ENCODE measurements around the gene LRRFIP1.
"Not testable (repeated sequence)": the region's sequence is repeated elsewhere in the genome, so short reads cannot be mapped to it uniquely, and the experiment has no call there.

The LRRFIP1 gene

DNA sequence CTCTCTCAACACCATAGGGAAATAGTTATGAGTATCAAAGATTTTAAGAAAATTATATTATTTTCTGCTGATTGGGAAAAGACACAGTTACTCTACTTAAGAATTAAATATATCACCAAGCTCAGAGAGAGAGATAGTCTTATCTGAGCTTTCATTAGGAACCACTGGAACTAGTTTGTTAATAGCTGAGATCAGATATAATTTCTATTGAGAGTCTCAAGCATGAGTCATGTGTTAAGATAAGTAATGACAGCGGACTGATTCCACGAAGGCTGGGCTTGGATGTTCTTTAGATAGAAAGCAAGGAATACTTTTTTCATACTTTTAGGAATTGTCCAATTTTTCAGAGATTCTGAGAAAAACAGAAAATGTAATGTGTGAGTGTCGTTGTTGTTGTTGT lies 126.8 kb downstream of the LRRFIP1 start:
- DNase-seq: no peak

DNA sequence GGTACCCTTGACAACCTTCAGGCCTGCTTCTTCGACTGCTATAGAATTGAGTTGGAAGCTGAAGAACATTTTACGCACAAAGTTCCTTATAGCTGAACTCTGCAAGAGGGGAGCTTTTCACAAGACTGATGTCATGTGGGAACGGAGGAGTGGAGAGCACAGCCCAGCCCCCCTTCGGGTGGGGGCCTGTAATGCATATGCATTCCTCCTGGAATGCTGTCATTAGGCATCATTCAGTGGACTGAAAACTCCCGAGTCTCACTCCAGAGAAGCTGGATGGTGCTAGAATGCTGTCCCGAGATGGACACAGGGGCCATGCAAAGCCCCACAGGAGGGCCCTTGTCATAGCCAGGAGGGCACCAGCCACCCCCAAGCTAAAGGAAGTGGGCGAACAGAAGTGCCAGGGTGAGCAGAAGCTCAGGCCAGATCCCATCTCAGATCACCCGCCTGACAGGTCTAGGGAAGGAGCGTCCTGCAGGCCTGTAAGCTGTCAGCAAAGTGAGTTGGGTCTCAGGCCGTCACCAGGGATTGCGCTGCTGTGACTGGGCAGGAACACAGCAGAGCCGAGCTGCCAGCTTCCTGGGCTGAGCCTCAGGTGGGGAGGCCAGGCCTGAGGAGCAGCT lies 127.3 kb downstream of the LRRFIP1 start:
- DNase-seq: no peak

DNA sequence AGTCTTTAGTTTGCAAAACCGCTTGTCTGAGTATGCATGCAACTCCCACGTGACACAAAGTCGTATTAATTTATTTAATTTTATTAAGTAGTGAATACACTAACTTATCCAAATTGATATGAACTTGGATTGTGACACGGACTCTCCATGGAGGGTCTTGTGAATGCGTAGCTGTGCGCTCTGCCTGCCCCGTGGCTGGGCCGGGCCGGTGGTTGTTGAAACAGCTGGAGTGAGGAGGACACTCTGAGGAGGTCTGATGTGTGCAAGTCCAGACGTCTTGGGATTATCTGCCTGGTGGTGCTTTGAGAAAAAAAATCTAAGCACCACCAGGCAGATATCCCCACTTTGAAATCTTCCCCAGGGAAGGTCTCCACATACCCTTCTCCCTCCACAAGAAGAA lies 130.2 kb downstream of the LRRFIP1 start:
- DNase-seq: no peak

DNA sequence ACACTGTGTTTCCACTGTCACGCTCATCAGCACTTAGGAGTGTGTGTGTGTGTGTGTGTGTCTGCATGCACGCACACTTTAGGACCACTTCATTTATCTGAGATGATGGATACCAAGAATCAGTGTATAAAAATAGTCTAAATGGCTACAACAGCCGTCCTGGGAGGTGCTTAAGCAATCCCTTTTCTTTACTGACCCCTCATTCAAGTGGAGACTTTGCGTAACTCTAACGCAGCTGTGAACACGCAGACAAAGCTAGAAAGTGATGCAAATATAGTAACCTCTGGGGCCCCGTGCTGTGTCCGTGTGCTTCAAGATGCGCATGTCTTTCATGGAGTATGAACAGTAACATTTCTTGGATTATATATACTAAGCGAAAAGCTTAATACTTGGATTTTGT lies 130.8 kb downstream of the LRRFIP1 start:
- no peak for DNase-seq

DNA sequence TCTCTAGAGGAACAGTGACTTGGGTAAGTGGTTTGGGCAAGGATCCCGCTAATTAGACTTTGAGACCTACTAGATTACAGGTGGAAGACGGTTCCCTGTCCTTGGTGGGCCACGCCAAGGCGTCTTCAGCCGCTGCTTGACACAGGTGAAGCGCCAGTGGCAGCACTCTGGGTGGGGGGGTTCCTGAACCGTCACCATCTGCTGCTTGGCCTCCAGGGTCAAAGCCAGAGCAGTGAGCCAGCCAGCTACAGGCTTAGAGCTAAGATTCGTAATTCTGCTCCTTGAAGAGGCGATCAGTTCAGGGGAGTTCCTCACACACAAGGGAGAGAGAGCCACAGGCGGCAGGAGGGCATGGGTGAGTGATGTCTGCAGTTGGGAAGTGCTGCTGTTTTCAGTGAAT lies 131.8 kb downstream of the LRRFIP1 start:
- DNase-seq: no peak

DNA sequence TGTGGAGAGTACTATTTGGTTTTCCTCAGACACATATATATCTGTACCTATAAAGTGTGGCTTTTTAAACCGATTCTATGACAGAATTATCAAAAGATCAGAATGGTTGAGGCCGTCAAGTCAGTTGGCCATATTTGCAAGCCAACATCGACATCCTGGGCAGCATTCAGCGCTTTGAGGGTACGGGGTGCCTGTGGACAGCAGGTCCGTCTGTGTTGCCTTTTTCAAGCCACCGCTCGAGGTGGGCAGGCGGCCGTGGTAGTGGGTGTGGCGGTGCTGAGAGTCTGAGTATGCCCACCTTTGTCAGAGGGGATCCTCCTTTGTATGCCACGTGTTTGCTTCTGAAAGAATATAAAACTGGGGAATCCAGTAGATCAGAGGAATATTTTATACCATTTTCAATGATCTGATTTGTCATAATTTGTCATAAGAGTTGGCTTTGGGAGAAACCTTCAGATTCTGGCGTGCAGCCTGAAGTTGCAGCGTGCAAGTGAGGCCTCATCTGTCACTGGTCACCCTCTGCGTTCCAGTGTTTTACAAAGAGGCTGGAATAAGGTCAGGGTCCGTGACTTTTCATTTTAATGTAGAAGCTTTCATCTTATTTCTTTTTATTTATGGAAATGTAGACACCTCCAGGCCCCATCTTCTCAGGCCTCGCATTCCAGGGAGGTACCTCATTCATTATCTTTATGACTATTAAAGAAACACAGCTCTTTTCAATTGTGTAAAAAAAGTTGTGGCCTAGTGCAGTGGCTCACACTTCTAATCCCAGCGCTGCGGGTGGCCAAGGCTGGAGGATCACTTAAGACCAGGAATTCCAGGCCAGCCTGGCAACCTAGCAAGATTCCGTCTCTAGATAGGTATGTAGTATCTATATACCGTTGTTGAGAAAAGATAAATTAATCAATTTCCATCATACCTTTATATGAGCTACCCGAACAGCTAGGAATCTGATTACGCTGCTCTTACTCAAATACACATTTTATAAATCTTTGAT lies 133.4 kb downstream of the LRRFIP1 start:
- DNase-seq: no peak

DNA sequence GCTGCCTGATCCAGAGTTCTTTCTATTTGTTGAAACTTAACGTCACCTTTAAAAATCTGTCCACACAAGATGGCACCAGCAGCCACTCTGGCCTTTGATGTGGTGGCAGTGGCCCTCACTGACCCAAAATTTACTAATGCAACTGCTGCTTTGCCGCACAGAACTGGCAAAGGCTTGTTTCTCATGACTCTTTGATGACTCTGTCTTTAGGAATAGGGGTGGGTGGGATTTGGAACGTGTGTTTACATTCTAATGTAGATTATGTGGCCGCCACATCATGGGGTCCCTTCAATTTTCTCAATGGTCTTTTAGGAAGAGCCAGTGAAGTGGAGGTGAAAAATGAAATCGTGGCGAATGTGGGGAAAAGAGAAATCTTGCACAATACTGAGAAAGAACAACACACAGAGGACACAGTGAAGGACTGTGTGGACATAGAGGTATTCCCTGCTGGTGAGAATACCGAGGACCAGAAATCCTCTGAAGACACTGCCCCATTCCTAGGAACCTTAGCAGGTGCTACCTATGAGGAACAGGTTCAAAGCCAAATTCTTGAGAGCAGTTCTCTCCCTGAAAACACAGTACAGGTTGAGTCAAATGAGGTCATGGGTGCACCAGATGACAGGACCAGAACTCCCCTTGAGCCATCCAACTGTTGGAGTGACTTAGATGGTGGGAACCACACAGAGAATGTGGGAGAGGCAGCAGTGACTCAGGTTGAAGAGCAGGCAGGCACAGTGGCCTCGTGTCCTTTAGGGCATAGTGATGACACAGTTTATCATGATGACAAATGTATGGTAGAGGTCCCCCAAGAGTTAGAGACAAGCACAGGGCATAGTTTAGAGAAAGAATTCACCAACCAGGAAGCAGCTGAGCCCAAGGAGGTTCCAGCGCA lies 135.2 kb downstream of the LRRFIP1 start:
- not testable (repeated sequence) for DNase-seq

DNA sequence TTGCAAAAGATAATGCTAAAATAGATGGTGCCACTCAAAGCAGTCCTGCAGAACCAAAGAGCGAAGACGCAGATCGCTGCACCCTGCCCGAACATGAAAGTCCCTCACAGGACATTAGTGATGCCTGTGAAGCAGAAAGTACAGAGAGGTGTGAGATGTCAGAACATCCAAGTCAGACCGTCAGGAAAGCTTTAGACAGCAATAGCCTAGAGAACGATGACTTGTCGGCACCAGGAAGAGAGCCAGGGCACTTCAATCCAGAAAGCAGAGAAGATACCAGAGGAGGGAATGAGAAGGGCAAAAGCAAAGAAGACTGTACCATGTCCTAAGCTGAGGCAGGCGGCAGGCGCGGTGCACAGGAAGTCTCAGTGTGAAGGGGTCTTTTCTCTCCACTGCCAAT lies 136.4 kb downstream of the LRRFIP1 start:
- DNase-seq: no peak

DNA sequence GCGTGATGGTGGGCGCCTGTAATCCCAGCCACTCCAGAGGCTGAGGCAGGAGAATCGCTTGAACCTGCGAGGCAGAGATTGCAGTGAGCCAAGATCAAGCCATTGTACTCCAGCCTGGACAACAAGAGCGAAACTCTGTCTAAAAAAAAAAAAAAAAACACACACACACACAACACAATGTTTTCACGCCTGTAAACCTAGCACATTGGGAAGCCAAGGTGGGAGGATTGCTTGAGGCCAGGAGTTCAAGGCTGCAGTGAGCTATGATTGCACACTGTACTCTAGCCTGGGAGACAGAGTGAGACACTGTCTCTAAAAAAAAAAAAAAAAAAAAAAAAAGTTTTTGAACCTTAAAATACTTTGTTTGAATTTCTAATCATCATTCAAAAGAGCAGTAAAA lies 137.7 kb downstream of the LRRFIP1 start:
- not testable (repeated sequence) for DNase-seq

DNA sequence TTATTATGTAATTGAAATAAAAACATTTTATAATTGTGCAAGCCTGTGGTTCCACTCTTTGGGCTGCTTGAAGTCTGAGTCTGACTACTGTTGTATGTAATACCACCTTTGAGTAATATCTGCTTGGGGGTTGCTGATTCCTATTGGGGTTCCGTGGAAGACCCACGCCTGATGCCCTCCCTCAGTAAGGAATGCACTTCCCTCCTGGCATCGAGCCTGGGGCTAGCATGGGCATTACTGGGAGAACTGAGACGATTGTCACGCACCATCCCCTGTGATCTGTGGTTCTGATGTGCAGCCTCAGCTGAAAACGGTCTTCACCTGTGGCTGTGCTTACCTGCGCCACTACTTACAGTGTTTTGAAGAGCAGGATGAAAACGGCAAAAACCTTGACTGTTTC lies 138.5 kb downstream of the LRRFIP1 start:
- DNase-seq: no peak

DNA sequence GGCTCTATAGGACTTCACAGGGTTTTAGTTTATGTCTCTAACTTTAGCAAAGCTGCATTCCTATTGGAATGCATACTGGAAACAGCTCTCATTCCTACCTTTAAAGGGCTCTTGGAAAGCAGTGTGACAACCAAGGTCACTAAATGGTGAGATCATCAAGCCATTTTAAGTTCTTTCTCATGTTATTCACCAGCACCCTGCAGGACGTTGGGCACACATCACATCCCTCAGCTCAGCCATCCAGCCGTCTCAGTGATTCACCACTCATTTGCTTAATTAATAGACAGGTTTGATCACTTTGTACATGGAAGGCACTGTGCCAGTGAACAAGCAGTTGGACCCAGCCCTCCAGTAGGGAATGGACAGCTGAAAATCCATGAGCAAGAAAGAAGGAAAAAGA lies 139.0 kb downstream of the LRRFIP1 start:
- DNase-seq: no peak

DNA sequence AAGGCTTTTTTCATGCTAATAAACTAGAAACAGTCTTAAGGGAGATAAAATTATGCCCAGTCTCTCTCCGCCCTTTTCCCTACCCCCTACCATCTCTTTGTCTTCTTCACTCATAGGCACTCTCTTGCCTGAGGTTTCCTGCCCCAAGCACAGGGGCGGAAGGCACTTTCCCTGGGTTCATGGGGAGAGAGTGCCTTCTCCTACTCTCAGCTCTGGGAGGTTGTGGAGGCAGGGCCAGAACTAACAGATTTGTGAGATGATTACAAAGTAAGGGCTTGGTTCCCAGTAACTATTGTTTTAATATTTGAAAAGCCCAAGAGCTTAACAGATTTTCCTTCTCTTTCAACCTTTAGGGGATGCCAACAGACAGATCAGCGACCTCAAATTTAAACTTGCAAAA lies 145.1 kb downstream of the LRRFIP1 start:
- DNase-seq: no peak

DNA sequence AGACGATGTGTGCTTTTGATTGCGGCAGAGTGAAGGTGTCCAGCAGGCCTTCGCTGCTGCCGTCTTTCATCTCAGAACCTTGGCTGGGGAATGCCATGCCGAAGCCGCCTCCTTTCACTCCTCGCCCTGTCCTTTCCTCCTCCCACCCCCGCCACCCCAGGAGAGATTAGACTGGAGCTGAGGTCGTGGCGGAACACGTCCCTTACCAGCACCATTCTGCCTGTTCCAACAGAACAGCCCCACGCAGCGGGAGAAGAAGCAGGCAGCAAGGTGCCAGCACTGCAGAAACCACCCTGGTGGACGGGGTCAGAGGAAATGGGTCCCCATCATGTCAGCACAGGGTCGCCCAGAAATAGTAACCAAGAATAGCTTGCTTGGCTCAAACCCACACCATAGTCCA lies 146.4 kb downstream of the LRRFIP1 start:
- DNase-seq: no peak

DNA sequence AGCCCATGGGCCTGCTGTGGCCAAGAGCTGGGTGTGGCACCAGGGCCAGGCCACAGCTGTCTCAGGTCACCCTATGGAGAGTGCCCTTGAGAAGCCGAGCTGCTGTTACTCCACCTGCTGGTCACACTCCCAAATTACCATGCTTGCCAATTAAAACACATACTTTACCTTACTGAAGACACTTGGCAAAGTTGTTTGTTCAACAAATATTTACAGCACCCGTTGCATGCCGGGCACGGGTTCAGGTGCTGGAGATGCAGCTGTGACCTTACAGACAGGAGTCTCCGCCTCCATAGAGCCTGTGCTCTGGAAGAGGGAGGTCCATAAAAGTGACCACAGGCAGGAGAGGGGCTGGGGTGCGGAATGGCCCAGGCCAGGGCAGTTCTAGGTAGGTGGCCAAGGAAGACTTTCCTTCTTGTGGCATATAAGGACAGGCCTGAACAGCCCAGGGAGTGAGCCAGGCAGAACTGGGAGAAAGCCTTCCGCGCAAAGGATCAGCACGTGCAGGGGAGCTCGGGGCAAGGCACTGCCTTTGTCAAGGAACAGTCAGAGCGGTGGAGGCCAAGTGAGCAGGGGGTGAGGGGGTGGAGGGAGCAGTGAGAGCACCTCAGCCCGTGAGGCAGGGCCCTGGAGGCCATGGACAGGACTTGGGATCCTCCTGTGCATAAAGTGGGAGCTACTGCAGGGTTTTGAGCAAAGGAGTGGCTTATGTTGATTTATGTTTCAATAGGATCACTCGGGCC lies 147.6 kb downstream of the LRRFIP1 start:
- no peak for DNase-seq

DNA sequence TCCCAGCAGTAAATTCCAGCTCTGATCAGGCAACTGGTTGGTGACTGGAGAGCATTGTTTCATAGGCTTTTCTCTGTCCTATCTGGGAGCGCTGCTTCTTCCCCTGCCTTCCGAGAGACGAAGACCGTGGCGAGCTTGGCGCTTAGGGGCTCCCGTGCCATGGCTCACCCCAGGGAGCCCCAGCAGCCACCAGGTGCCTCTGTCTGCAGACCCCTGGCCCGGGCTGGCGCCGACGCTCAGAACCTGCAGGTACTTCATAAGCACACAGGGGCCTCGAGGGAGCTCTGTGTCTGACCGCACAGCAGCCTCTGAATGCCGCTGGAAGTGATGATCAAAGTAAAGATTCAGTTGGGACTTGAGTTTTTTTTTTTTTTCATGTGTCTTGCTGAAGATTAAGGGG lies 152.1 kb downstream of the LRRFIP1 start:
- no peak for DNase-seq

DNA sequence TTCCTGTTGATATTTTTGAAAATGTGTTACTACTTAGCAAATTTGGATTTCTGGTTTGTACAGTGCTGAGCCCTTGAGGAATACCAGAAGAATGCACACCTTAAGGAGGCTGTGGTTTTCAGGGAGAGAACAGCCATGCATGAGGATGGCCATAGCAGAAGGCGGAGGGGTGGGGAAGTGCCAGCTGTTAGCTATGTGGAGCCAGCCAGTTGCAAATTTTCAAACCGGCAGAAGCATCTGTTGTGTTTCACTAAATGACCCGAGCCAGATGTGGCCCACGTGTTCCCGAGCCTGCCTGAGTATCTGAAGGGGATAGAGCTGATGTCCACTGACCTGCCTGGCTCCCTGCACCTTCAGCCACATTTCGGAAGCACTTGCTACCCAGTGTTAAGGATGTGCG lies 154.8 kb downstream of the LRRFIP1 start:
- no peak for DNase-seq

DNA sequence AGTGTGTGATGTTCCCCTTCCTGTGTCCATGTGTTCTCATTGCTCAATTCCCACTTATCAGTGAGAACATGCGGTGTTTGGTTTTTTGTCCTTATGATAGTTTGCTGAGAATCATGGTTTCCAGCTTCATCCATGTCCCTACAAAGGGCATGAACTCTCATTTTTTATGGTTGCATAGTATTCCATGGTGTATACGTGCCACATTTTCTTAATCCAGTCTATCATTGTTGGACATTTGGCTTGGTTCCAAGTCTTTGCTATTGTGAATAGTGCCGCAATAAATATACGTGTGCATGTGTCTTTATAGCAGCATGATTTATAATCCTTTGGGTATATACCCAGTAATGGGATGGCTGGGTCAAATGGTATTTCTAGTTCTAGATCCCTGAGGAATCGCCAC lies 156.3 kb downstream of the LRRFIP1 start:
- DNase-seq: not testable (repeated sequence)

DNA sequence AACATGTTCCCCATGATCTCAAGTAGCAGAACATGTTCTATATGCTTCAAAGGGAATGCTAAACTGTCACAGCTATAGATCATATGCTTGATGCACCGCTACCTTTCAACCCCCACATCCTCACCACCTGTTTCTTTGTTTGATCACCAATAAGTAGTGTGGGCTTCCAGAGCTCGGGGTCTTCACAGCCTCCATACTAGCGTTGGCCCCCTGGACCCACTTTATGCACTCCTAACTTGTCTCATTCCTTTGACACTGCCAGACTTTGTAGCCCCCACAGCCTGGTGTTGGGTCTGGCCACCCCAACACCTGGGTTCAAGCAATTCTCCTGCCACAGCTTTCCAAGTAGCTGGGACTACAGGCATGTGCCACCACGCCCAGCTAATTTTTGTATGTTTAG lies 159.5 kb downstream of the LRRFIP1 start:
- no peak for DNase-seq

DNA sequence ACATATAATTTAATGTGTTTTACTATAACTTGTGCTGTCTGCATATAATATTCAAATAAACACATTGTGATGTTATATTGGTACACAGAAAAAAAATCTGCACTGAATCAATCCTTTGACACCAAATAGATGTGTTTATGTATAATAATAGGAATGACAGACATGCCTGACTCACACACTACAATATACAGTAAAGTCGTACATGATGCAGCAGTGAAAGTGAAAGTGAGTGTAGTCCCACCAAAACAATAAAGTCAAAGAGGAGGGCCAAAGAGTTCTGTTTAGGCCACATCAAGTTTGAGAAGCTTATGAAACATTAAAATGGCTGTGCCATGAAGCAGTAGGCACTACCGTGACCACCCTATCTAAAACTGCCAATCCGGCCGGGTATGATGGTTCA lies 163.0 kb downstream of the LRRFIP1 start:
- no peak for DNase-seq

DNA sequence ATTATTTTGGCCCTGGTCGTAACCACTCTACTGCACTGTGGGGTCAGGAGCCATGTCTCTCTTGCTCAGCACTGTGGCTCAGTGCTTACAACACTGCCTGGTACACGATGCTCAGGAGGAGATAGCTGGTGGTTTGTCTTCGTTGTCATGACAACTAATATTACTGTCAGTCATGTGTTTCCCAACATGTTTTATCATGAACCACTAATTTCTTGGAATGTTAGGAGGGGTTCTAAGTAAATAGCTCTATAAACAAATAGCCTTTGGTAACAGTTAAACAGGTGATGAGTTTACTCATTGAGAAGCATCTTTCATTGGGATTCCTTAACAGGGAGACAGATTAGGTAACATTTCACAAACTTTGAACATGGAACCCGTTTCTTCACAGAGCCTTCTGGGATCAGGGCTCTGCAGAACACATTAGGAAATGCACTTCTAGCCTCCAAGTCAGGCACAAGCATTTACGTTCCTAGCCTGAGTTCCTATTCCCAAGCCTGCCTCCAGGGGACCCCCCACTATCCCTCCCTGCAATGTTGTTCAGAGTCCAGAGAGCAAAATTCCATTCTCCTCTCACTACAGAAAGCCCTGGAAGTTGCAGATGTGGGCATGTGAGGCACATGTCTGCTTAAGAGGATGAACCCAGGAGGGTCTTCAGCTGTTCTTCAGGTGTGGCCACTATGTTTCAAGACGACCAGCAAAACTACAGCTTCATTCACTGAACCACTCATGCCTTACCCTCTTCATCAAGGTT lies 164.8 kb downstream of the LRRFIP1 start:
- DNase-seq: no peak

DNA sequence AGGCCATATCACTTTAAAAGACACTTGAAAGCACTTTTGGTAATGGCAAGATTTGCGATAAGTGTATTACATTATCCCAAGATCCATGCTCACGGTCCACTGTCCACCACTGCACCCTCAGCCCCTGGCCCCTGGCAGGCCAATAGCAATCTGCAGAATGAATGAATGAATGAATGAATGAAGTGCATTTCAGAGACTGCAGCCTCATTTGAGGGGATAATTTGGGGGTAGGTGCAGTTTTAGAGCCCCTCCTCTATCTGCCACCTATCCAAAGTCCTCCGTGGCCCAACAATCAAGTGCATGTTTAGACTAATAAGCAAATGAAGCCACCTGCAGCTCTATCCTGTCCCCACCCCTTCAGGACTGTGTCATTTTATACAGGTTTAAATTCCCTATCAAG lies 169.9 kb downstream of the LRRFIP1 start:
- DNase-seq: no peak
